Activated gamma-delta T cell treated with Interleukin-2 at 50 U/mL for 16 hours (primary cell): Measurements from ENCODE around the gene ITPR2.
A peak's percentile ranks its signal among the peaks of the same experiment; 100 is the strongest.
"Not testable (repeated sequence)": the region's sequence is repeated elsewhere in the genome, so short reads cannot be mapped to it uniquely, and the experiment has no call there.

Experiments used
- DNase-seq: peaks from one replicate; pipeline ENCODE4 v3.0.0-alpha.2; 2020

Gene ITPR2

GRCh38 chr12:26848156-26848825, 15.3 kb upstream of the ITPR2 start:
- DNase-seq: no peak

- DNase-seq: no peak
Measured at GRCh38 chr12:26847431-26847830, 14.4 kb upstream of the ITPR2 start.

GRCh38 chr12:26846416-26846815, 13.4 kb upstream of the ITPR2 start:
- DNase-seq: no peak

- DNase-seq: no peak
Measured at GRCh38 chr12:26845984-26846383, 13.0 kb upstream of the ITPR2 start.

GRCh38 chr12:26845057-26845666, 12.2 kb upstream of the ITPR2 start:
- DNase-seq: no peak

GRCh38 chr12:26843311-26843710, 10.3 kb upstream of the ITPR2 start:
- no peak for DNase-seq

GRCh38 chr12:26841085-26841484, 8.1 kb upstream of the ITPR2 start:
- DNase-seq: no peak

GRCh38 chr12:26839512-26839911, 6.5 kb upstream of the ITPR2 start:
- no peak for DNase-seq

GRCh38 chr12:26838888-26839416, 6.0 kb upstream of the ITPR2 start:
- no peak for DNase-seq

- DNase-seq: no peak
Measured at GRCh38 chr12:26836201-26836600, 3.2 kb upstream of the ITPR2 start.

GRCh38 chr12:26834503-26835060, 1.6 kb upstream of the ITPR2 start:
- not testable (repeated sequence) for DNase-seq

- DNase-seq: peak; percentile 31
Measured at GRCh38 chr12:26833743-26834490, 923 bp upstream of the ITPR2 start.

- DNase-seq: peak; percentile 58
Measured at GRCh38 chr12:26831951-26832821, 808 bp downstream of the ITPR2 start.

- DNase-seq: no peak
Measured at GRCh38 chr12:26830783-26831551, 2.0 kb downstream of the ITPR2 start.

GRCh38 chr12:26830363-26830762, 2.6 kb downstream of the ITPR2 start:
- DNase-seq: no peak

GRCh38 chr12:26828280-26829073, 4.5 kb downstream of the ITPR2 start:
- no peak for DNase-seq

GRCh38 chr12:26826437-26826836, 6.6 kb downstream of the ITPR2 start:
- no peak for DNase-seq

- DNase-seq: no peak
Measured at GRCh38 chr12:26825459-26826016, 7.5 kb downstream of the ITPR2 start.

- no peak for DNase-seq
Measured at GRCh38 chr12:26823390-26823789, 9.6 kb downstream of the ITPR2 start.

- DNase-seq: no peak
Measured at GRCh38 chr12:26822026-26822425, 11.0 kb downstream of the ITPR2 start.
